Stimulated activated CD4-positive, alpha-beta T cell treated with anti-CD3 and anti-CD28 coated beads, Interleukin-4, amount 100 ng/mL, for 24 hours (primary cell): ENCODE data around the gene ANTXR1.

Source experiments
- DNase-seq: peaks from one replicate; pipeline ENCODE4 v3.0.0-alpha.2; 2020

Gene ANTXR1

GRCh38 chr2:69188182-69188900, 175.4 kb downstream of the ANTXR1 start:
- DNase-seq, result no peak

DNA sequence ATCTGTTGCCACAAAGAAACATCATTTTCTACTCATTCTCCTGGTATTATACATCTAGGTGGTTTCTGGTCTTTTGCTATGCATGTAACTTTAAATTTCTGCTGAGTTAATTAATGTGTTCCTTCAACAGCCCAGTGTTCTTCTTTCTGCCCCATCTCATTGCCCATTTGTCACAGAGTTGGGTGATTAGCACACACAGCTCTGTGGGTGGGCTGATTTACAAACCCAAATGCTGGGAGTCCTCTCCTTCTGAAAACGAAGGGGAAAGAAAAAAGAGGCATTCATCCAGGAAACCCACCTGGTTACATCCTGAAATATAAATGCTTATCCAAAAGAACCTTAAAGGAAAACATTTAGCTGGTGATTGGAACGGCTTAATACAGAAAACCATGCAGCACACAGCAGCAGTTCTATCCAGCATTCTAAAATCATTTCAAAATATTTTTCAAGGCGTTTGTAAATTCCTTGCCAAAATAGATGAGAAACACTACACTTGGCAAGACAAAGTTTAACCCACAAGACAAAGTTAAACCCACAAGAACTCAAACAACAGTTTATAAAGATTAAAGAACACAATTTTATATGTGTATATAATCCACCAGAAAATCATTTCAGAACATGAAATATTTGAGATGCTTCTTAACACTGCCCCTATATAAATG, 177.9 kb downstream of the ANTXR1 start:
- no peak for DNase-seq

DNA sequence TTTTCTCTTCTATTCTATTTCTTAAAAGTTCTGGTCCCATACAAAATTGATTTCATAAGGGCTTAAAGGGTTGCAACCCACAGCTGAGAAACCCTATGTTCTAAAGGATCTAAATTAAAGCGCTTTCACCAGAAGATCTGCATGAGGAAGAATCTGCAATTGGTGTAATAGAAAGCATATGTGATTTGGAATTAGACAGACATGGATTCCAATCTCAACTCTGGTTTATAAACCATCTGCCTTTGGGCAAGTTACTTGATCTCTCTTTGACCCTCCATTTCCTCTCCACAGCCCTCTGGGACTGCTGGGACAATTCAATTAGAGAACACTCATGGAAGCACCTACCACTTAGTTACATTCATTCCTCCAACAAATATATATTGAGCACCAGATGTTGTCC, 178.7 kb downstream of the ANTXR1 start:
- DNase-seq, result no peak

DNA sequence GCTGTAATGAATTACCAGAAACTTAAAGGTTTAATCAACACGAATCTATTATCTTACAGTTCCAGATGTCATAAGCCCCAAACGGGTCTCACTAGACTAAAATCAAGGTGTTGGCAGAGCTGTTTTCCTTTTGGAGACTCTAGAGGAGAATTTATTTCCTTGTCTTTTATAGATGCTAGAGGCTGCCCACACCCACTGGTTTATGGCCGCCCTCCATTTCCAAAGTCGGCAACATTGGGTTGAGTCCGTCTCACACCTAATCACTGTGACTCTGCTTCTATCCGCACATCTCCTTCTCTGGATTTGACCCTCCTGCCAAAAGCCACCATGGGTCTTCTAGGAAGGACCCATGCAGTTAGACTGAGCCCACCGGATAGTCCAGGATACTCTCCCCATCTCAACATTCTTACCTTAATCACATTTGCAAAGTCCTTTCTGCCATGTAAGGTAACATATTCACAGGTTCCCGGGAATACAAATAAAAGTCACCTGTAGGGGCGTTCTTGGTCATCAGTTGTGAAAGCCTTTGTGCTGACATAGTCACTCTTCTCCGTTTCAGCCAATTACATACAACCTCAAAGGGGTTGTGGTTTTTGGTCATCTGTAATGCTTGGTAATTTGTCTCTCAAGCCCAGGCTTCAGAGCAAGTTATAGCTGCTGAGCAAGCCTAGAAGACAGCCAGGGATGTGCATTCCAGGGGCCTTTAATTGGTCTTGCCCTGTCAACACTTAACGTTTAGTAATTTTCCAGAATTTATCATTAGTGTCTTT, 179.4 kb downstream of the ANTXR1 start:
- no peak for DNase-seq

DNA sequence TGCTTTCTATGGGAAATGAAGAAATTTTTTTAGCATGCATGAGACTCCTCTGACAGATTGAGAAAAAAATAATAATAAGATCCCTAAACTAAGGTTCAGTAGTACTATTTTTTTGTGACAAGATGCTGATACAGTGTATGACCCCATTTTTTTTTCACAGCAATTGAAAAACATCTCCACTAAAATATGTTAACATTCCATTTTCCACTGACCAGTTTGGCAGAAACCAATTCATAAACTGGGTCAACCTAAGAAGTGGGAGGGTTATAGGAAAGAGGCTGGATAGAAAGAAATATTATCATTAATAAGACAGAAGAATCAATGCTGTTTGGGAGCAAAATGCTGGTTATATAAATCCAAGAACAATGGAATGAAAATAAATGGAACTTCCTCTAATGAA, 182.7 kb downstream of the ANTXR1 start:
- no peak for DNase-seq

- no peak for DNase-seq
These were observed 183.5 kb downstream of the ANTXR1 start for GRCh38 chr2:69196327-69197117.

DNA sequence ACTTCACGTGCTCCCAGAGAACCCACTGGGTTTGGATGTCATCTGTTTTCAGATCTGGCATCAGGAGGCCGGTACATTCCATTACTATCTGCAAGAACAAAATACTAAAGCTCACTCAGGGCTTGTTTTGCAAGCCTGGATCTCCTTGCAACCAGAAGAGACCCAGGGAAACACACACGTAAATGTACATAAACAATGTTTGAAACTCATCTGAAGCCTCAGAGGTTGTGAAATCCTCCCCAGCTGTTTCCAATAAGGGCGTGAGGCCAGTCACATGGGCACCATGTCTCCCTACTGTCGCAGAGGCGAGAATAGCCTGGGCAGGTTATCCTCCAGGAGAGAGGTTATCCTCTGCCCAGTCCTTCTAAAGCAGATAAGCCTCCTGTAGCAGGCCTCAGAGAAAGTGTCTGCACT, 187.1 kb downstream of the ANTXR1 start:
- no peak for DNase-seq

DNA sequence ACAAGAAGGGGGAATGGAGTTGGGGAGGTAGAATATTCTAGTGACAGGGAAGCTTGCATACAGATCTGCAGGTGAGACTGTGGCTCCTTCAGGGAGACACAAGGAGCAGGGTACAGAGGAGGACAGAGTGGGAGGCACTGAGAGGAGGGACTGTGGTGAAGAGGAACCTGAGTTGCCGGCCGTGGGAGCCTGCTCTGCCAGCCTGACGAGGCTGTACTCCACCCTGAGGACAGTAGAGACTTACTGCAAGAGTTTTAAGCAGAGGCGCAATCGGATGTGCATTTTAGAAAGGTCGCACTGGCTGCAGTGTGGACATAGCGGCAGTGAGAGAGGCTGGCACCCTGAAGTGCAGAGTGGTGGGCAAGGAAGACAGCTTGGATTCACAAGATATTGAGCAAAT, 188.3 kb downstream of the ANTXR1 start:
- DNase-seq, result no peak

DNA sequence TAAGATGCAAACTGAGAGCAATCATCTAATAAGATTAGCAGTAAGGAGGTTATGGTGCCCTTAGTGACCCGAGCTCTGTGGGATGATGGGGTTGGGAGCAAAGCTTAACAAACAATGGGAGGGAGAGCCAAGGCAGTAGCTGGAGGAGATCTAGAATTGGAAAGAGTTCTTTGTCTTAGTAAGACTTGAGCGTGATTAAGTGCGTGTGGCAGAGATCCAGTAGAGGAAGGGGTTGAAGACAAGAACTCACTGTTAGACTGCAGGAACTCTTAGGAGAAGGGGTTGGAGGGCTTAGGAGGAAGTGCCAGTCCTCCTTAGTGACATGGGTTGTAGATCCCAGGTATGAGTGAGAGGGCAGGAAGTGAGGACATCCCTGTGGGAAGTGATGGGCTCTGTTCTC, 189.3 kb downstream of the ANTXR1 start:
- DNase-seq, result no peak

DNA sequence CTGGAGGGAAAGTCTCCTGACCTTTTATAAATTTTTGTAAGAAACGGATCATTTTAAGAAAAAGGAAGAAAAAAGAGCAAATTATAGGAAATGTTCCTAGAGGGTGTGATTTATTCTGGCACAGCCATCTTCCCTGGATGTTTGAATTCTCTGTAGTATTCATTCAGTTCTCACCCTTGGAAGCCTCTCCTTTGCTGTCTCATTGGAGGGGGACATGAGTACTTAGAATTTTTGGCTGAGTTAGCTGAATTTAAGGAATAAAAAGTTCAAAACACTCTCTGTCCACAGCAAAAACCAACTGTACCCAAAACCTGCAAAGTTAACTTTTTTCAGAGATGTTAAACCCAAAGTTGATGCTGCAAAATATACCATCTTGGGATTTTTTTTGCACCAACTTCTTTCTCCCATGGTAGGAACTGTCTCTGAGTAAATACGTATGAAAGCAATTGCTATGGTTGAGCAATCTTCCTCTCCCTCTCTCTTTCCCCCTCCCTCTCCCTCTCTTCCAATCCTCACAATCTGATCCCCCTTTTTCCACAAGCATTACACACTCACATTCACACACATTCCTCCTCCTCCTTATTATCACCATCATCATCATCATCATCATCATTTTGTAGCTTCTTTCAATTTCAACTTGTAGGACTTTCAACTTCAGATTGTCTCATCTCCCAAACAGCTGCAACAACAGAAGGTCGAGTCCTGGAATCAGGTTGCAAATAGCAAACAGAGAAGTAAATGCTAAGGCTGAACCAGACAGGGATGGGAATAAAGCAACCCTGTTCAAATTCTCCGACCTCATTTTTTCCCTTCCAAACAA, 190.4 kb downstream of the ANTXR1 start:
- DNase-seq, result no peak

DNA sequence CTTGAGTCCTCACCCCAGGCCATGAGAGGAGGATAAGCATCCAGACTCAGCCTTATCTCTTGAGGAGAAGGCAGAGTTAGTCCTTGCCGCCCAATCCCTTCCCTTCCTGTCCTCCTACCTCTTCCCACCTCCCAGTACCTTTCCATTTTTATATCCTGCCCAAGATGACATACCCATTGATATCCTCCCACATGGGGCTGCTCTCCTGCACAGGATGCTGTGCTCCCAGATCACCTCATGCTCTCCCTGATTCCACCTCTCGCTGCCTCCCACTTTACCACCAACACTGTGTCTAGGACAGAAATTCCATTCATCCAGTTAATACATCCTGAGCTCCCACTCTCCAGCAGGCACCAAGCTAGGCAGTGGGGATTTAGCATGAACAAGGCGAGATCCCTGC, 191.7 kb downstream of the ANTXR1 start:
- no peak for DNase-seq

DNA sequence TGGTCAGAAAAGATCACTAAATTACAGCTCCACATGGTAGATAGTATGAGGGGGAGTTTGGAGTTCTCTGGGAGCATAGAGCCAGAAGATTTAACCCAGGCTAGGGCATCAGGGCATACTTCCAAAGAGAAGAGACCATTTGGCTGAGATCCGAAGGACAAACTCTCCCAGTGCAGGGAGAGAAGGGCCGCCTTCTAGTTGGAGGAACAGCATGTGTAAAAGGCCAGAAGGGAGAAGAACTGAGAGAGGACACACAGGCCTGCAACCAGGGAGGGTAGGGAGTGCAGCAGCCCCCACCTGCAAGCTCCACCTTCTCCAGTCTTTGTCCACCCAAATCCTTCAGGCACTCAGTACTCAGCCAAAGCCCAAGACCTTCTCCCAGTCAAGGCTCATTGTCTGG, 192.1 kb downstream of the ANTXR1 start:
- no peak for DNase-seq

- no peak for DNase-seq
These were observed 192.5 kb downstream of the ANTXR1 start for GRCh38 chr2:69205491-69205890.

GRCh38 chr2:69208023-69208595, 195.1 kb downstream of the ANTXR1 start:
- DNase-seq, result no peak

- DNase-seq, result no peak
These were observed 196.5 kb downstream of the ANTXR1 start for GRCh38 chr2:69209482-69209881.

GRCh38 chr2:69210385-69210784, 197.4 kb downstream of the ANTXR1 start:
- DNase-seq, result no peak

- no peak for DNase-seq
These were observed 198.1 kb downstream of the ANTXR1 start for GRCh38 chr2:69211048-69211447.

DNA sequence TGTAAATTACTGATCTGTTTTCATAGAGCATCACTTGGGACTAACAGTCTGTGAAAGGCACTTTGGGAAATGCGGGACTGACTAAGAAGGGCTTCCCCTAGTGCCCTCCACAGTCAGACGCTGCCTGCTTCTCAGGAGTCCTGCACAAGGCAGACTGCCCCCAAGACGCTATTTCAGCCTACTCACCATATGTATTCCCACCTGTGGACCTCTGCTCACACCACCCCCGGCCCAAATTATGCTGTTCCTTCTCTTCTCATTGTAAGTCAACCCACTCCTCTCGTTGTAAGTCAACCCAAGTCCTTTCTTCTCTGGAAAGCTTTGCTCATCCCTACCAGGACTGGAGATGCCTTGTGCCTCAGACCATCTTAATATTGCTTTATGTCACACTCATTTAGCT, 198.7 kb downstream of the ANTXR1 start:
- no peak for DNase-seq

- DNase-seq, result no peak
These were observed 199.5 kb downstream of the ANTXR1 start for GRCh38 chr2:69212238-69213028.

GRCh38 chr2:69213201-69213600, 200.2 kb downstream of the ANTXR1 start:
- DNase-seq, result no peak

DNA sequence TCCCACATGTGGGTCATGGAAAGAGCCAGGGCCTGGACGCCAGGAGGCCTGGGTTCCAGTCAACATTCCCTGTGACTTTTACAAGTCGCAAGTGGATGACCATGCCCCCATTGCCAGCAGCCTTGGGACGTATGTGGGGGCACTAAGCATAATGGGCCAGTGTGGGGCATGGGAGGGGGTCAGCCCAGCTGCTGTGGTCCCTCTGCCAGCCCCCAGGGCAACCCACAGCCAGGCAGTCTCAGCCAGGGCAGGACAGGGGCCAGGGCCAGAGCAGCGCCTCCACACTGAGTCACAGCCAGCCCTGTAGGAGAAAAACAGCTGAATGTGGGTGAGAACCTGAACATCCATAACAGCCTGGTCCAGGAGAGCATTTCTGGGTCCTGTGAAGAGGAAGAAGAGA, 200.8 kb downstream of the ANTXR1 start:
- no peak for DNase-seq
